IMR-90 (cell line): ENCODE results near the gene TRIM62. TPM values are rescaled to one million over a fixed set of nuclear protein-coding genes. Genes with fewer than 3 reads are reported as not detected.

Source experiments
- ATAC-seq: fragments of 200-7000 bp; cut with Tn5 transposase; 2 replicates; pipeline ENCODE4 v1.9.1; 2020; ENCODE audit warnings: low read depth, mild to moderate bottlenecking, moderate library complexity
- BruUV-seq: library from RNA; stranded (reverse); fragments of 400-500 nt; replicated peaks from 2 replicates; lab custom pipeline; 2021; lab: Mats Ljungman, UMichigan
- CTCF ChIA-PET: fragments of 300-600 bp; formaldehyde crosslinking; extraction: SDS; loops from one replicate; lab custom pipeline; 2021; ENCODE audit warnings: antibody characterized with exemption; lab: Yijun Ruan, JAX
- POLR2A ChIA-PET: fragments of 300-600 bp; sonication (Branson Sonifier 250); formaldehyde crosslinking; loops from one replicate; lab custom pipeline; 2022; ENCODE audit warnings: antibody characterized with exemption; ENCODE audit not compliant: unreplicated experiment; lab: Charles Lee
- DNase-seq: peaks from one replicate; pipeline ENCODE4 v3.0.0; 2013
- H2AFZ ChIP-seq: replicated peaks from 2 replicates; pipeline ENCODE3; 2013; ENCODE audit warnings: low read length, mild to moderate bottlenecking; ENCODE audit not compliant: poor library complexity
- H2AK5ac ChIP-seq: 2 replicates; pipeline ENCODE4 v1.6.1; 2013; ENCODE audit warnings: low read depth, low read length, inconsistent platforms
- H2AK9ac ChIP-seq: replicated peaks from 2 replicates; pipeline ENCODE3; 2013; ENCODE audit warnings: mild to moderate bottlenecking, low read depth, low read length, moderate library complexity; ENCODE audit not compliant: poor library complexity
- H2BK120ac ChIP-seq: 2 replicates; pipeline ENCODE4 v1.6.1; 2013; ENCODE audit warnings: low read depth, low read length, inconsistent platforms
- H2BK15ac ChIP-seq: 3 replicates; pipeline ENCODE4 v1.6.1; 2013; ENCODE audit warnings: low read depth, low read length, inconsistent platforms
- H2BK20ac ChIP-seq: 2 replicates; pipeline ENCODE4 v1.6.1; 2013; ENCODE audit warnings: low read depth, mild to moderate bottlenecking, inconsistent platforms, low read length, moderate library complexity
- H2BK5ac ChIP-seq: 2 replicates; pipeline ENCODE4 v1.6.1; 2013; ENCODE audit warnings: mild to moderate bottlenecking, low read depth, low read length, inconsistent platforms; ENCODE audit not compliant: poor library complexity, severe bottlenecking
- H3K14ac ChIP-seq: replicated peaks from 2 replicates; pipeline ENCODE4 v1.6.1; 2013; ENCODE audit warnings: low read depth, low read length, inconsistent platforms
- H3K18ac ChIP-seq: 2 replicates; pipeline ENCODE4 v1.6.1; 2013; ENCODE audit warnings: low read depth, low read length, control low read depth
- H3K23ac ChIP-seq: 2 replicates; pipeline ENCODE4 v1.6.1; 2013; ENCODE audit warnings: low read depth, low read length, inconsistent platforms
- H3K27ac ChIP-seq: 2 replicates; pipeline ENCODE4 v1.5.1; 2013; ENCODE audit warnings: mild to moderate bottlenecking, control low read depth, low read length; ENCODE audit not compliant: insufficient read depth
- H3K27me3 ChIP-seq: 2 replicates; pipeline ENCODE4 v1.6.1; 2013; ENCODE audit warnings: low read length; ENCODE audit not compliant: control insufficient read depth, insufficient read depth
- H3K36me3 ChIP-seq: 2 replicates; pipeline ENCODE4 v1.6.1; 2013; ENCODE audit warnings: low read length, mixed read lengths; ENCODE audit not compliant: control insufficient read depth, insufficient read depth
- H3K4ac ChIP-seq: 2 replicates; pipeline ENCODE4 v1.6.1; 2013; ENCODE audit warnings: low read depth, low read length, inconsistent platforms
- H3K4me1 ChIP-seq: 2 replicates; pipeline ENCODE4 v1.6.1; 2013; ENCODE audit warnings: low read length, mixed read lengths; ENCODE audit not compliant: control insufficient read depth, insufficient read depth
- H3K4me2 ChIP-seq: 2 replicates; pipeline ENCODE4 v1.6.1; 2013; ENCODE audit warnings: low read depth, mild to moderate bottlenecking, control low read depth, low read length, moderate library complexity
- H3K4me3 ChIP-seq: 2 replicates; pipeline ENCODE4 v1.5.1; 2013; ENCODE audit warnings: low read depth, mild to moderate bottlenecking, control low read depth, low read length, moderate library complexity; ENCODE audit not compliant: insufficient read depth
- H3K56ac ChIP-seq: 2 replicates; pipeline ENCODE4 v1.6.1; 2013; ENCODE audit warnings: low read length, inconsistent platforms; ENCODE audit not compliant: insufficient read depth; ENCODE audit errors: extremely low read depth
- H3K79me1 ChIP-seq, 2 experiments: 2 replicates each; pipeline ENCODE4 v1.6.1; 2013; ENCODE audit warnings: low read length in 2 of 2, inconsistent platforms in 1 of 2, low read depth in 1 of 2
- H3K9ac ChIP-seq: 2 replicates; pipeline ENCODE4 v1.6.1; 2013; ENCODE audit warnings: low read depth, low read length, control low read depth
- H3K9me1 ChIP-seq: 2 replicates; pipeline ENCODE4 v1.6.1; 2013; ENCODE audit warnings: low read length, inconsistent platforms; ENCODE audit not compliant: insufficient read depth
- H3K9me3 ChIP-seq: 2 replicates; pipeline ENCODE4 v1.6.1; 2013; ENCODE audit warnings: low read length; ENCODE audit not compliant: control insufficient read depth, insufficient read depth
- H4K20me1 ChIP-seq: 2 replicates; pipeline ENCODE4 v1.6.1; 2013; ENCODE audit warnings: low read length, inconsistent platforms; ENCODE audit not compliant: insufficient read depth
- H4K5ac ChIP-seq: 2 replicates; pipeline ENCODE4 v1.6.1; 2013; ENCODE audit warnings: mild to moderate bottlenecking, low read depth, low read length, control low read depth
- H4K8ac ChIP-seq, 2 experiments: 2 replicates each; pipeline ENCODE4 v1.6.1; 2013; ENCODE audit warnings: low read depth in 2 of 2, low read length in 2 of 2, control low read depth in 1 of 2, inconsistent platforms in 1 of 2
- H4K91ac ChIP-seq: 2 replicates; pipeline ENCODE4 v1.6.1; 2013; ENCODE audit warnings: low read depth, low read length, inconsistent platforms; ENCODE audit not compliant: insufficient read depth
- CTCF ChIP-seq: conservative IDR thresholded peaks from 2 replicates; pipeline ENCODE4 v1.5.1; 2012; ENCODE audit warnings: mild to moderate bottlenecking, low read depth, low read length, improper control_type of control experiment
- POLR2A ChIP-seq: IDR thresholded peaks from 2 replicates; pipeline ENCODE4 v1.6.1; 2012; ENCODE audit warnings: mild to moderate bottlenecking, low read depth, low read length
- RCOR1 ChIP-seq: IDR thresholded peaks from 2 replicates; pipeline ENCODE4 v1.6.1; 2012; ENCODE audit warnings: mild to moderate bottlenecking, low read length, improper control_type of control experiment; ENCODE audit not compliant: insufficient replicate concordance
- USF2 ChIP-seq: fragments of 150-350 bp; IDR thresholded peaks from 2 replicates; pipeline ENCODE4 v1.6.1; 2017; ENCODE audit warnings: mild to moderate bottlenecking, antibody characterized with exemption, low read length, low read depth
- WGBS, 2 experiments: methylation state at CpG; one replicate each; pipeline versions ENCODE4 v1.1.5 to v1.1.7; 2013; ENCODE audit warnings: missing lambda C conversion rate in 2 of 2; ENCODE audit not compliant: insufficient read length in 1 of 2; ENCODE audit errors: extremely low coverage in 2 of 2; 5-methylcytosine and 5-hydroxymethylcytosine counted together
- dilution Hi-C: fragments of 300-500 bp; cut with HindIII; formaldehyde crosslinking; loops from one replicate; pipeline ENCODE4 v1.14.3; 2018; ENCODE audit warnings: low sequenced_read_pairs; ENCODE audit not compliant: unreplicated experiment
- in situ Hi-C: fragments of 300-500 bp; cut with MboI; formaldehyde crosslinking; loops from 3 replicates; pipeline ENCODE4 v1.14.3; 2019; ENCODE audit warnings: low sequenced_read_pairs, inconsistent platforms, mixed read lengths
- intact Hi-C: fragments of 100-400 bp; cut with micrococcal nuclease; formaldehyde crosslinking; loops from 2 replicates; pipeline ENCODE4 v1.10.0; 2022
- polyA plus RNA-seq, 3 experiments: library from polyadenylated mRNA; depleted of rRNA; stranded (reverse); fragments of >200 nt; gene quantifications; 2 replicates each; pipeline ENCODE4 v1.2.3, GENCODE V29; 2012; ENCODE audit warnings: low replicate concordance in 1 of 3
- total RNA-seq: library from RNA; depleted of rRNA; stranded (reverse); fragments of >200 nt; gene quantifications from 2 replicates; pipeline ENCODE4 v1.2.3, GENCODE V29; 2012

The TRIM62 gene
- total and polyA plus RNA-seq, 2 of the 4 experiments (the other 2 are of a cell fraction), result 3.0 to 11.1 TPM

- no peak for TF ChIP-seq USF2
These were observed 12.4 kb downstream of the TRIM62 start (continued) for GRCh38 chr1:33169290-33170055.

GRCh38 chr1:33168556-33169289 lies 13.1 kb downstream of the TRIM62 start:
- dilution Hi-C loops, result no loop called here
- no peak overlapping the region for H3K18ac ChIP-seq
- POLR2A ChIA-PET, result no interaction called here
- peak overlapping the region; percentile 76 for H3K4ac ChIP-seq
- peak overlapping the region in 1 of 2 experiments; percentile 63; a peak in 2 of 4 replicates for H4K8ac ChIP-seq
- H2BK20ac ChIP-seq, result peak overlapping the region; percentile 54
- no peak overlapping the region for H3K9ac ChIP-seq
- peak overlapping the region; percentile 46 for H2BK120ac ChIP-seq
- H3K36me3 ChIP-seq, result peaks cover 15% of the 10 kb centered on the region; the same call in 1 of the 2 replicates
- peak overlapping the region; percentile 78; the same call in 1 of the 2 replicates for H2AK5ac ChIP-seq
- CTCF ChIA-PET, result interaction anchor here (1.1 kb wide), 1 partner anchor 196 kb away, joined by 3 read pairs; no protein-coding TSS in a partner anchor
- H3K14ac ChIP-seq, result peak overlapping the region; percentile 37
- no TSS peak for BruUV-seq
- H3K27ac ChIP-seq, result no peak overlapping the region
- H3K9me3 ChIP-seq, result 0 out of 2 replicates have a peak, but pooled peaks cover 3% of the 10 kb centered on the region
- H3K4me3 ChIP-seq, result no peak overlapping the region
- H3K9me1 ChIP-seq, result peaks cover 22% of the 10 kb centered on the region
- no peaks in the 10 kb centered on the region for H3K27me3 ChIP-seq
- no peak for ATAC-seq
- peak overlapping the region; percentile 46 for H2AFZ ChIP-seq
- H2AK9ac ChIP-seq, result no peak overlapping the region
- peaks cover 17% of the 10 kb centered on the region for H3K4me1 ChIP-seq
- no CpG with 5 or more reads among the region's 11 CpGs for WGBS, 2 experiments
- peak overlapping the region; percentile 27 for H2BK5ac ChIP-seq
- H3K79me1 ChIP-seq, result peaks cover 22 to 62% of the 10 kb centered on the region in 2 experiments
- DNase-seq, result peak; percentile 26
- TF ChIP-seq POLR2A (no peak), RCOR1 (no peak), CTCF (0 out of 2 replicates have a peak, but pooled peaks have one; percentile 5)
- 0 out of 2 replicates have a peak, but pooled peaks cover 4% of the 10 kb centered on the region for H4K20me1 ChIP-seq
- H2BK15ac ChIP-seq, result no peak overlapping the region
- no peak overlapping the region for H3K56ac ChIP-seq
- intact Hi-C loops, result no loop called here
- 0 out of 2 replicates have a peak overlapping the region, but pooled peaks have one; percentile 17 for H3K23ac ChIP-seq
- H3K4me2 ChIP-seq, result no peak overlapping the region; the same call in 1 of the 2 replicates
- H4K5ac ChIP-seq, result no peak overlapping the region
- peak overlapping the region; percentile 13; the same call in 1 of the 2 replicates for H4K91ac ChIP-seq
- in situ Hi-C loops, result no loop called here
